ENCODE measurements around the gene CYB561D2. TPM values are rescaled to one million over a fixed set of nuclear protein-coding genes. Genes with fewer than 3 reads are reported as not detected.

The CYB561D2 gene
- total and polyA plus RNA-seq, 2 experiments from 2014 or later: 10.7 to 23.8 TPM

- no peak for DNase-seq (ENCODE audit: low read depth in 1 of 2, low spot score in 1 of 2)
- TF ChIP-seq CTCF (IDR thresholded peaks at IDR 0.05; ENCODE audit: low read depth, low read length): no peak
- H3K27ac ChIP-seq: no peak overlapping the region
- peaks cover 31% of the 10 kb centered on the region for H3K36me3 ChIP-seq
- no peaks in the 10 kb centered on the region for H3K27me3 ChIP-seq
- no peaks in the 10 kb centered on the region for H3K9me3 ChIP-seq (ENCODE audit: low read depth)
- H3K4me3 ChIP-seq: no peak overlapping the region
- H3K4me1 ChIP-seq (ENCODE audit: low read depth): peaks cover 6% of the 10 kb centered on the region
Observed at GRCh38 chr3:50330330-50330729, 20.3 kb upstream of the CYB561D2 start.

- DNase-seq (ENCODE audit: low read depth in 1 of 2, low spot score in 1 of 2): no peak
- Histone ChIP-seq H3K9me3 (ENCODE audit: low read depth) (no peaks in the 10 kb centered on the region), H3K4me1 (ENCODE audit: low read depth) (peaks cover 10% of the 10 kb centered on the region), H3K27ac (no peak overlapping the region), H3K27me3 (no peaks in the 10 kb centered on the region), H3K36me3 (peaks cover 31% of the 10 kb centered on the region), H3K4me3 (no peak overlapping the region)
- TF ChIP-seq CTCF (IDR thresholded peaks at IDR 0.05; ENCODE audit: low read depth, low read length): no peak
Observed at GRCh38 chr3:50331364-50331907, 19.2 kb upstream of the CYB561D2 start.

- no peaks in the 10 kb centered on the region for H3K9me3 ChIP-seq (ENCODE audit: low read depth)
- peaks cover 11% of the 10 kb centered on the region for H3K4me1 ChIP-seq (ENCODE audit: low read depth)
- TF ChIP-seq CTCF (IDR thresholded peaks at IDR 0.05; ENCODE audit: low read depth, low read length): no peak
- H3K36me3 ChIP-seq: peaks cover 31% of the 10 kb centered on the region
- peak in 1 of 2 donors; percentile 89 for DNase-seq (ENCODE audit: low read depth in 1 of 2, low spot score in 1 of 2)
- peak overlapping the region; percentile 9 for H3K27ac ChIP-seq
- no peak overlapping the region for H3K4me3 ChIP-seq
- no peaks in the 10 kb centered on the region for H3K27me3 ChIP-seq
Observed at GRCh38 chr3:50333744-50334328, 16.8 kb upstream of the CYB561D2 start.

GRCh38 chr3:50334339-50335075 is 16.2 kb upstream of the CYB561D2 start:
- Histone ChIP-seq H3K27me3 (peaks cover 3% of the 10 kb centered on the region), H3K4me1 (ENCODE audit: low read depth) (peaks cover 11% of the 10 kb centered on the region), H3K4me3 (no peak overlapping the region), H3K27ac (peak overlapping the region; percentile 9), H3K36me3 (peaks cover 27% of the 10 kb centered on the region), H3K9me3 (ENCODE audit: low read depth) (no peaks in the 10 kb centered on the region)
- no peak for TF ChIP-seq CTCF (IDR thresholded peaks at IDR 0.05; ENCODE audit: low read depth, low read length)
- no peak for DNase-seq (ENCODE audit: low read depth in 1 of 2, low spot score in 1 of 2)

GRCh38 chr3:50336452-50337174 is 14.0 kb upstream of the CYB561D2 start:
- Histone ChIP-seq H3K4me1 (ENCODE audit: low read depth) (peaks cover 11% of the 10 kb centered on the region), H3K36me3 (peaks cover 6% of the 10 kb centered on the region), H3K9me3 (ENCODE audit: low read depth) (no peaks in the 10 kb centered on the region), H3K4me3 (peak overlapping the region; percentile 59), H3K27me3 (peaks cover 24% of the 10 kb centered on the region), H3K27ac (peak overlapping the region; percentile 87)
- TF ChIP-seq CTCF (IDR thresholded peaks at IDR 0.05; ENCODE audit: low read depth, low read length): no peak
- DNase-seq (ENCODE audit: low read depth in 1 of 2, low spot score in 1 of 2): no peak
